OCI-LY7 (cell line): Measurements from ENCODE around the gene MSL3B.

Experiments used
- EZH2phosphoT487 ChIP-seq: fragments of 200-600 bp; sonication (generic); IDR thresholded peaks from 2 replicates; pipeline ENCODE4 v1.6.1; 2018; ENCODE audit warnings: low read depth, borderline replicate concordance, mild to moderate bottlenecking, mixed run types, antibody characterized with exemption, low read length, moderate library complexity, mixed read lengths
- TF ChIP-seq, protein P1 (sequence below): fragments of 200-600 bp; sonication (generic); conservative IDR thresholded peaks from 2 replicates; pipeline ENCODE4 v1.5.1; 2014; ENCODE audit warnings: mild to moderate bottlenecking, antibody characterized with exemption, low read length, moderate library complexity, mixed read lengths

DNA sequence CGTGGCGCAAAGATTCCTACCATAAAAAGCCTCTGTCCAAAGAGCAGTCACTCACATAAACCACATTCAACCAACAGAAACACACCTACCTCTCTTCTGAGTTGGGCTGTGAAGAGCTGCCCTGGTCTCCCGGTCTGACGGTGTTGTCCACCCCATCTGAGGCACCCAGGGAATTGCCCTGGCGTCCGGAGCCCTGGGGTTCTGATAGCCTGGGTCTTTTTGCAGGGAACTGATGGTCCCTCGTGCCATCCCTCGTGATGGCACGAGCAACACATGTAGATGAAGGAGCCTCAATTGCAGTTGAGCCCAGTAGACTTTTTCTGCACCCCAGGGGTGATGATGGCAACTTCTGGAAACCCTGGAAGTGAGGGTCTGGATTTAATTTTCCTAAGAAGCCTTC, 27.7 kb downstream of the MSL3B start:
- TF ChIP-seq, protein P1, sequence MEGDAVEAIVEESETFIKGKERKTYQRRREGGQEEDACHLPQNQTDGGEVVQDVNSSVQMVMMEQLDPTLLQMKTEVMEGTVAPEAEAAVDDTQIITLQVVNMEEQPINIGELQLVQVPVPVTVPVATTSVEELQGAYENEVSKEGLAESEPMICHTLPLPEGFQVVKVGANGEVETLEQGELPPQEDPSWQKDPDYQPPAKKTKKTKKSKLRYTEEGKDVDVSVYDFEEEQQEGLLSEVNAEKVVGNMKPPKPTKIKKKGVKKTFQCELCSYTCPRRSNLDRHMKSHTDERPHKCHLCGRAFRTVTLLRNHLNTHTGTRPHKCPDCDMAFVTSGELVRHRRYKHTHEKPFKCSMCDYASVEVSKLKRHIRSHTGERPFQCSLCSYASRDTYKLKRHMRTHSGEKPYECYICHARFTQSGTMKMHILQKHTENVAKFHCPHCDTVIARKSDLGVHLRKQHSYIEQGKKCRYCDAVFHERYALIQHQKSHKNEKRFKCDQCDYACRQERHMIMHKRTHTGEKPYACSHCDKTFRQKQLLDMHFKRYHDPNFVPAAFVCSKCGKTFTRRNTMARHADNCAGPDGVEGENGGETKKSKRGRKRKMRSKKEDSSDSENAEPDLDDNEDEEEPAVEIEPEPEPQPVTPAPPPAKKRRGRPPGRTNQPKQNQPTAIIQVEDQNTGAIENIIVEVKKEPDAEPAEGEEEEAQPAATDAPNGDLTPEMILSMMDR: no peak
- no peak for TF ChIP-seq EZH2phosphoT487
